Measurements from ENCODE around the gene CENPX. TPM values are rescaled to one million over a fixed set of nuclear protein-coding genes. Genes with fewer than 3 reads are reported as not detected.
A peak's percentile ranks its signal among the peaks of the same experiment; 100 is the strongest.

The CENPX gene
- total and polyA plus RNA-seq, 2 of the 13 experiments (the other 11 are each of a cell fraction or from before 2014, with no cell fraction given) = 92.7 to 170 TPM

DNA sequence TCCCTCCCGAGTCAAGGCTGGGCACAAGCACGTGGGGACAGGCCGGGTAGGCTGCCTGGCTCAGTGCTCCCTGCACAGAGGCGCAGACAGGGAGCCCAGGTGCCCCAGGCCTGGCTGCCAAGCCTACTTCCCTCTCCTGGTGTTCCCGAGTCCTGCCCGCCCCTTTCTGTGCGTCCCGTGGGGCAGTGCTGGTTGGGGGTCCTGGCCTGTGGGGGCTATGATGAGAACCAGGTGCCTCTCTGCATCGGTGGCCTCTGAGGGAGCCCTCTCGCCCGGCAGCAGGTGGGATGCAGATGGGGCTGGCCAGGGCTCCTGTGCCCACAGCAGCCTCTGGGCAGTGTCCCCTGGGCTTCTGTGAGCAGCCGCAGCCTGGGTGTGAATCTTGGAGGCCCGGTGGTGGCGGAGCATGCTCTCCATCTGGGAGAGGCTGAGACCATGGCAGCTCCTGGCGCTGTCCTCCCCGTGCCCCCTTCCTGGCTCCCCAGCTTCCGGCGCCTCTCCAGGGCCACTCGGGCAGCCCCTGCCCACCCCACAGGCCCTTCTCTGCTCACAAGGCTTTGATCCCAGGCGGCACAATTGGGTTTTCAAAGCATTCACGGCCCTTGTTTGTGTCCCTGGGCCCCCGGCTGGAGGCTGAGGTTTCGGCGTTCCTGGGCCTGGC lies 7.2 kb downstream of the CENPX start (continued):
- TF ChIP-seq ZNF850 (CRISPR knock-in tag; conservative IDR thresholded peaks at IDR 0.05) (no peak), PAX8 (CRISPR knock-in tag; IDR thresholded peaks at IDR 0.05; ENCODE audit: borderline replicate concordance) (no peak), DPF2 (CRISPR knock-in tag; IDR thresholded peaks at IDR 0.05; ENCODE audit: borderline replicate concordance, low read depth) (peak; percentile 21; the same call in 1 of the 2 replicates), IRX3 (CRISPR knock-in tag; IDR thresholded peaks at IDR 0.05; ENCODE audit: borderline replicate concordance, low read depth) (no peak), HNRNPL (IDR thresholded peaks at IDR 0.05; ENCODE audit: low read depth, low read length) (peak; percentile 99), GABPA (IDR thresholded peaks at IDR 0.05; ENCODE audit: low read depth, low read length) (no peak), GABPA (CRISPR knock-in tag; IDR thresholded peaks at IDR 0.05; ENCODE audit: low read depth) (no peak), NAIF1 (CRISPR knock-in tag; IDR thresholded peaks at IDR 0.05; ENCODE audit: borderline replicate concordance) (no peak), ZNF629 (CRISPR knock-in tag; conservative IDR thresholded peaks at IDR 0.05) (no peak), SALL1 (CRISPR knock-in tag; IDR thresholded peaks at IDR 0.05) (peak; percentile 33), FOXK2 (IDR thresholded peaks at IDR 0.05) (no peak), CBX5 (CRISPR knock-in tag; IDR thresholded peaks at IDR 0.05; ENCODE audit: borderline replicate concordance) (no peak), ZNF615 (CRISPR knock-in tag; IDR thresholded peaks at IDR 0.05; ENCODE audit: borderline replicate concordance) (no peak), PCBP1 (IDR thresholded peaks at IDR 0.05; ENCODE audit: borderline replicate concordance, low read depth, low read length) (peak; percentile 40), TEAD2 (CRISPR knock-in tag; IDR thresholded peaks at IDR 0.05) (no peak), PLRG1 (conservative IDR thresholded peaks at IDR 0.05) (no peak), ONECUT2 (CRISPR knock-in tag; IDR thresholded peaks at IDR 0.05) (no peak), CCDC6 (CRISPR knock-in tag; IDR thresholded peaks at IDR 0.05) (no peak), PHF21A (CRISPR knock-in tag; IDR thresholded peaks at IDR 0.05) (peak; percentile 33; the same call in 1 of the 2 replicates), ZBTB42 (CRISPR knock-in tag; IDR thresholded peaks at IDR 0.05) (no peak), HDAC2 (CRISPR knock-in tag; IDR thresholded peaks at IDR 0.05) (no peak), KDM2A (CRISPR knock-in tag; IDR thresholded peaks at IDR 0.05; ENCODE audit: borderline replicate concordance, low read depth) (peak; percentile 79; the same call in 1 of the 2 replicates), CEBPG (CRISPR knock-in tag; IDR thresholded peaks at IDR 0.05) (no peak), SPEN (CRISPR knock-in tag; IDR thresholded peaks at IDR 0.05; ENCODE audit: low read depth) (no peak), FOSL2 (CRISPR knock-in tag; IDR thresholded peaks at IDR 0.05) (peak; percentile 53), SP5 (CRISPR knock-in tag; IDR thresholded peaks at IDR 0.05; ENCODE audit: borderline replicate concordance, low read depth) (peak; percentile 86), ZNF354B (CRISPR knock-in tag; IDR thresholded peaks at IDR 0.05) (no peak), JUN (CRISPR knock-in tag; IDR thresholded peaks at IDR 0.05) (no peak)
- TF ChIP-seq, protein P1, sequence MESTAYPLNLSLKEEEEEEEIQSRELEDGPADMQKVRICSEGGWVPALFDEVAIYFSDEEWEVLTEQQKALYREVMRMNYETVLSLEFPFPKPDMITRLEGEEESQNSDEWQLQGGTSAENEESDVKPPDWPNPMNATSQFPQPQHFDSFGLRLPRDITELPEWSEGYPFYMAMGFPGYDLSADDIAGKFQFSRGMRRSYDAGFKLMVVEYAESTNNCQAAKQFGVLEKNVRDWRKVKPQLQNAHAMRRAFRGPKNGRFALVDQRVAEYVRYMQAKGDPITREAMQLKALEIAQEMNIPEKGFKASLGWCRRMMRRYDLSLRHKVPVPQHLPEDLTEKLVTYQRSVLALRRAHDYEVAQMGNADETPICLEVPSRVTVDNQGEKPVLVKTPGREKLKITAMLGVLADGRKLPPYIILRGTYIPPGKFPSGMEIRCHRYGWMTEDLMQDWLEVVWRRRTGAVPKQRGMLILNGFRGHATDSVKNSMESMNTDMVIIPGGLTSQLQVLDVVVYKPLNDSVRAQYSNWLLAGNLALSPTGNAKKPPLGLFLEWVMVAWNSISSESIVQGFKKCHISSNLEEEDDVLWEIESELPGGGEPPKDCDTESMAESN (CRISPR knock-in tag; conservative IDR thresholded peaks at IDR 0.05) = no peak; the same call in 1 of the 2 replicates
- TF ChIP-seq, protein P2, sequence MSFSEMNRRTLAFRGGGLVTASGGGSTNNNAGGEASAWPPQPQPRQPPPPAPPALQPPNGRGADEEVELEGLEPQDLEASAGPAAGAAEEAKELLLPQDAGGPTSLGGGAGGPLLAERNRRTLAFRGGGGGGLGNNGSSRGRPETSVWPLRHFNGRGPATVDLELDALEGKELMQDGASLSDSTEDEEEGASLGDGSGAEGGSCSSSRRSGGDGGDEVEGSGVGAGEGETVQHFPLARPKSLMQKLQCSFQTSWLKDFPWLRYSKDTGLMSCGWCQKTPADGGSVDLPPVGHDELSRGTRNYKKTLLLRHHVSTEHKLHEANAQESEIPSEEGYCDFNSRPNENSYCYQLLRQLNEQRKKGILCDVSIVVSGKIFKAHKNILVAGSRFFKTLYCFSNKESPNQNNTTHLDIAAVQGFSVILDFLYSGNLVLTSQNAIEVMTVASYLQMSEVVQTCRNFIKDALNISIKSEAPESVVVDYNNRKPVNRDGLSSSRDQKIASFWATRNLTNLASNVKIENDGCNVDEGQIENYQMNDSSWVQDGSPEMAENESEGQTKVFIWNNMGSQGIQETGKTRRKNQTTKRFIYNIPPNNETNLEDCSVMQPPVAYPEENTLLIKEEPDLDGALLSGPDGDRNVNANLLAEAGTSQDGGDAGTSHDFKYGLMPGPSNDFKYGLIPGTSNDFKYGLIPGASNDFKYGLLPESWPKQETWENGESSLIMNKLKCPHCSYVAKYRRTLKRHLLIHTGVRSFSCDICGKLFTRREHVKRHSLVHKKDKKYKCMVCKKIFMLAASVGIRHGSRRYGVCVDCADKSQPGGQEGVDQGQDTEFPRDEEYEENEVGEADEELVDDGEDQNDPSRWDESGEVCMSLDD (CRISPR knock-in tag; IDR thresholded peaks at IDR 0.05; ENCODE audit: borderline replicate concordance) = peak; percentile 52; the same call in 1 of the 2 replicates

Measured in HepG2 (cell line).